ENCODE measurements around the gene PFKFB1.

Gene PFKFB1

GRCh38 chrX:54999717-55000598, 6.0 kb upstream of the PFKFB1 start, which contains the start of gene APEX2:
Gene APEX2 (plus strand): TSS chrX:55000363. CDS start chrX:55000423, 60 bp downstream.
- H3F3A ChIP-seq (ENCODE audit: control insufficient read depth, insufficient read depth), result no peaks in the 10 kb centered on the region
- peak within 1 kb of the TSS; percentile 80 for H3K4me2 ChIP-seq (ENCODE audit: low read length)
- H3K27me3 ChIP-seq (ENCODE audit: control insufficient read depth, low read length), result no peaks in the 10 kb centered on the region
- peak within 1 kb of the TSS; percentile 86 for H3K4me3 ChIP-seq (ENCODE audit: low read length)
- peaks cover 24% of the 10 kb centered on the region for H3K79me2 ChIP-seq (ENCODE audit: control insufficient read depth, low read length)
- peak within 1 kb of the TSS; percentile 83 for H3K27ac ChIP-seq (ENCODE audit: low read depth, low read length)
- H3K4me1 ChIP-seq (ENCODE audit: control insufficient read depth, low read length), result peaks cover 14% of the 10 kb centered on the region
- H3K9me3 ChIP-seq (ENCODE audit: control insufficient read depth, insufficient read depth, low read length), result no peaks in the 10 kb centered on the region
- H3K9me2 ChIP-seq (replicated peaks; ENCODE audit: control insufficient read depth, low read length), result no peaks in the 10 kb centered on the region
- H4K20me1 ChIP-seq (ENCODE audit: control insufficient read depth, insufficient read depth, low read depth, low read length), result no peaks in the 10 kb centered on the region
- TF ChIP-seq EZH2phosphoT487 (IDR thresholded peaks at IDR 0.05; ENCODE audit: borderline replicate concordance, low read length) (no peak), CTCF (IDR thresholded peaks at IDR 0.05; ENCODE audit: low read depth, low read length, poor library complexity, severe bottlenecking) (no peak)
- peaks cover 37% of the 10 kb centered on the region for H3K36me3 ChIP-seq (ENCODE audit: control insufficient read depth, low read length)

- H3K27ac ChIP-seq (ENCODE audit: low read depth, low read length), result no peak overlapping the region
- H3K4me1 ChIP-seq (ENCODE audit: control insufficient read depth, low read length), result peaks cover 6% of the 10 kb centered on the region
- H3K9me3 ChIP-seq (ENCODE audit: control insufficient read depth, insufficient read depth, low read length), result no peaks in the 10 kb centered on the region
- H3K4me3 ChIP-seq (ENCODE audit: low read length), result no peak overlapping the region
- TF ChIP-seq CTCF (IDR thresholded peaks at IDR 0.05; ENCODE audit: low read depth, low read length, poor library complexity, severe bottlenecking), result no peak
- TF ChIP-seq EZH2phosphoT487 (IDR thresholded peaks at IDR 0.05; ENCODE audit: borderline replicate concordance, low read length), result no peak
- H3K9me2 ChIP-seq (replicated peaks; ENCODE audit: control insufficient read depth, low read length), result no peaks in the 10 kb centered on the region
- H3K36me3 ChIP-seq (ENCODE audit: control insufficient read depth, low read length), result no peaks in the 10 kb centered on the region
- H3K27me3 ChIP-seq (ENCODE audit: control insufficient read depth, low read length), result no peaks in the 10 kb centered on the region
- H3F3A ChIP-seq (ENCODE audit: control insufficient read depth, insufficient read depth), result no peaks in the 10 kb centered on the region
- peaks cover 5% of the 10 kb centered on the region for H3K79me2 ChIP-seq (ENCODE audit: control insufficient read depth, low read length)
- no peaks in the 10 kb centered on the region for H4K20me1 ChIP-seq (ENCODE audit: control insufficient read depth, insufficient read depth, low read depth, low read length)
- no peak overlapping the region for H3K4me2 ChIP-seq (ENCODE audit: low read length)
These were observed 1.6 kb upstream of the PFKFB1 start for GRCh38 chrX:54995621-54996020.

- Histone ChIP-seq H3K27ac (ENCODE audit: low read depth, low read length) (no peak overlapping the region), H3F3A (ENCODE audit: control insufficient read depth, insufficient read depth) (no peaks in the 10 kb centered on the region), H3K9me3 (ENCODE audit: control insufficient read depth, insufficient read depth, low read length) (no peaks in the 10 kb centered on the region), H3K27me3 (ENCODE audit: control insufficient read depth, low read length) (no peaks in the 10 kb centered on the region), H3K4me3 (ENCODE audit: low read length) (no peak overlapping the region), H3K79me2 (ENCODE audit: control insufficient read depth, low read length) (no peaks in the 10 kb centered on the region), H3K9me2 (replicated peaks; ENCODE audit: control insufficient read depth, low read length) (no peaks in the 10 kb centered on the region), H3K4me1 (ENCODE audit: control insufficient read depth, low read length) (peaks cover 6% of the 10 kb centered on the region), H4K20me1 (ENCODE audit: control insufficient read depth, insufficient read depth, low read depth, low read length) (no peaks in the 10 kb centered on the region), H3K4me2 (ENCODE audit: low read length) (no peak overlapping the region), H3K36me3 (ENCODE audit: control insufficient read depth, low read length) (no peaks in the 10 kb centered on the region)
- TF ChIP-seq EZH2phosphoT487 (IDR thresholded peaks at IDR 0.05; ENCODE audit: borderline replicate concordance, low read length) (no peak), CTCF (IDR thresholded peaks at IDR 0.05; ENCODE audit: low read depth, low read length, poor library complexity, severe bottlenecking) (no peak)
These were observed 822 bp upstream of the PFKFB1 start for GRCh38 chrX:54994668-54995351.
